ENCODE measurements around the gene UBC. TPM values are rescaled to one million over a fixed set of nuclear protein-coding genes. Genes with fewer than 3 reads are reported as not detected.

Gene UBC
- total RNA-seq (1,000 to 10,000 TPM; 1,113 to 1,141 TPM), polyA plus RNA-seq (1,000 to 10,000 TPM; 1,465 to 1,682 TPM)
- long read RNA-seq, donor 1, transcript UBC-201 (2 exons, 2,688 nt) = minor isoform, 280 of 708 reads
- long read RNA-seq, donor 1, transcript UBC-205 (1 exons, 3,745 nt) = major isoform, 428 of 708 reads
- long read RNA-seq, donor 1, partial matches to known transcripts = 0 of 708 reads
- long read RNA-seq, donor 1, other reads (novel, unspliced or antisense) = 0 of 708 reads
- long read RNA-seq, donor 2, transcript UBC-205 (1 exons, 3,745 nt) = major isoform, 324 of 424 reads
- long read RNA-seq, donor 2, transcript UBC-201 (2 exons, 2,688 nt) = minor isoform, 53 of 424 reads
- long read RNA-seq, donor 2, partial matches to known transcripts = 0 of 424 reads
- long read RNA-seq, donor 2, other reads (novel, unspliced or antisense) = 46 of 424 reads
- long read RNA-seq, donor 3, transcript UBC-201 (2 exons, 2,688 nt) = minor isoform, 112 of 332 reads
- long read RNA-seq, donor 3, transcript UBC-205 (1 exons, 3,745 nt) = major isoform, 220 of 332 reads
- long read RNA-seq, donor 3, partial matches to known transcripts = 0 of 332 reads
- long read RNA-seq, donor 3, other reads (novel, unspliced or antisense) = 0 of 332 reads
- long read RNA-seq, donor 4, transcript UBC-201 (2 exons, 2,688 nt) = minor isoform, 93 of 404 reads
- long read RNA-seq, donor 4, transcript UBC-205 (1 exons, 3,745 nt) = major isoform, 311 of 404 reads
- long read RNA-seq, donor 4, partial matches to known transcripts = 0 of 404 reads
- long read RNA-seq, donor 4, other reads (novel, unspliced or antisense) = 0 of 404 reads
- long read RNA-seq, donor 5, transcript UBC-201 (2 exons, 2,688 nt) = minor isoform, 304 of 730 reads
- long read RNA-seq, donor 5, transcript UBC-205 (1 exons, 3,745 nt) = major isoform, 424 of 730 reads
- long read RNA-seq, donor 5, partial matches to known transcripts = 0 of 730 reads
- long read RNA-seq, donor 5, other reads (novel, unspliced or antisense) = 0 of 730 reads

DNA sequence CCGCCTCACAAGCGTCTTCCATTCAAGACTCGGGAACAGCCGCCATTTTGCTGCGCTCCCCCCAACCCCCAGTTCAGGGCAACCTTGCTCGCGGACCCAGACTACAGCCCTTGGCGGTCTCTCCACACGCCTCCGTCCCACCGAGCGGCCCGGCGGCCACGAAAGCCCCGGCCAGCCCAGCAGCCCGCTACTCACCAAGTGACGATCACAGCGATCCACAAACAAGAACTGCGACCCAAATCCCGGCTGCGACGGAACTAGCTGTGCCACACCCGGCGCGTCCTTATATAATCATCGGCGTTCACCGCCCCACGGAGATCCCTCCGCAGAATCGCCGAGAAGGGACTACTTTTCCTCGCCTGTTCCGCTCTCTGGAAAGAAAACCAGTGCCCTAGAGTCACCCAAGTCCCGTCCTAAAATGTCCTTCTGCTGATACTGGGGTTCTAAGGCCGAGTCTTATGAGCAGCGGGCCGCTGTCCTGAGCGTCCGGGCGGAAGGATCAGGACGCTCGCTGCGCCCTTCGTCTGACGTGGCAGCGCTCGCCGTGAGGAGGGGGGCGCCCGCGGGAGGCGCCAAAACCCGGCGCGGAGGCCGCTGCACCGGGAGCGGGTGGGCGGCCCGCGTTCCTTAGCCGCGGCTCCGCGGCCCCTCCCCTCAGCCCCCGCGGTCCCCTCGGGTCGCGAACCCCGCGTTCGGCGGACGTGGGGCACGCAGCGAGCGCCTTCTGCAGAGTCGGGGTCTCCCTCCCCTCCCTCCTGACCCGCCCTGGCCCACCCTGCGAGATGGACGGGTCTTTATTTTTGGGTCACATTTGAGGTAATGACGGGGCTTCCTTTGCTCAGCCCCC lies at the start of gene UBC:
TSS of gene UBC (minus strand) at position 259 of the 847 bp plus-strand sequence. CDS start 879 bp downstream, outside the sequence.
- Histone ChIP-seq H3K9ac (ENCODE audit: insufficient read depth in 1 of 2, low read length in 2 of 2) (peak within 1 kb of the TSS; percentile 96 to 98), H3K4me1 (ENCODE audit: control insufficient read depth in 5 of 5, insufficient read depth in 5 of 5, low read length in 5 of 5) (peaks cover 12 to 47% (median 29%) of the 10 kb centered on the region in 5 donors), H3K36me3 (ENCODE audit: control insufficient read depth in 4 of 4, insufficient read depth in 4 of 4, low read length in 4 of 4) (peaks cover 12 to 26% (median 17%) of the 10 kb centered on the region in 4 donors), H3K27ac (ENCODE audit: low read depth in 1 of 2, low read length in 1 of 2) (peak within 1 kb of the TSS; percentile 98 to 99), H3K4me3 (peak within 1 kb of the TSS; percentile 82), H3K27me3 (ENCODE audit: control insufficient read depth in 3 of 3, insufficient read depth in 3 of 3, low read length in 2 of 3) (no peaks in the 10 kb centered on the region), H3K9me3 (ENCODE audit: control insufficient read depth in 4 of 4, insufficient read depth in 3 of 4, low read length in 3 of 4) (no peaks in the 10 kb centered on the region)
- TF ChIP-seq, protein P1, sequence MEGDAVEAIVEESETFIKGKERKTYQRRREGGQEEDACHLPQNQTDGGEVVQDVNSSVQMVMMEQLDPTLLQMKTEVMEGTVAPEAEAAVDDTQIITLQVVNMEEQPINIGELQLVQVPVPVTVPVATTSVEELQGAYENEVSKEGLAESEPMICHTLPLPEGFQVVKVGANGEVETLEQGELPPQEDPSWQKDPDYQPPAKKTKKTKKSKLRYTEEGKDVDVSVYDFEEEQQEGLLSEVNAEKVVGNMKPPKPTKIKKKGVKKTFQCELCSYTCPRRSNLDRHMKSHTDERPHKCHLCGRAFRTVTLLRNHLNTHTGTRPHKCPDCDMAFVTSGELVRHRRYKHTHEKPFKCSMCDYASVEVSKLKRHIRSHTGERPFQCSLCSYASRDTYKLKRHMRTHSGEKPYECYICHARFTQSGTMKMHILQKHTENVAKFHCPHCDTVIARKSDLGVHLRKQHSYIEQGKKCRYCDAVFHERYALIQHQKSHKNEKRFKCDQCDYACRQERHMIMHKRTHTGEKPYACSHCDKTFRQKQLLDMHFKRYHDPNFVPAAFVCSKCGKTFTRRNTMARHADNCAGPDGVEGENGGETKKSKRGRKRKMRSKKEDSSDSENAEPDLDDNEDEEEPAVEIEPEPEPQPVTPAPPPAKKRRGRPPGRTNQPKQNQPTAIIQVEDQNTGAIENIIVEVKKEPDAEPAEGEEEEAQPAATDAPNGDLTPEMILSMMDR (IDR thresholded peaks at IDR 0.05; ENCODE audit: control extremely low read depth, extremely low read depth) = no peak
- DNase-seq = peak; percentile 94 to 97 (median 96)
- 0% methylated on average over 81 to 85 of the region's 85 CpGs for WGBS, 2 donors
- ATAC-seq (ENCODE audit: insufficient read depth, low FRiP score) = peak; percentile 75

DNA sequence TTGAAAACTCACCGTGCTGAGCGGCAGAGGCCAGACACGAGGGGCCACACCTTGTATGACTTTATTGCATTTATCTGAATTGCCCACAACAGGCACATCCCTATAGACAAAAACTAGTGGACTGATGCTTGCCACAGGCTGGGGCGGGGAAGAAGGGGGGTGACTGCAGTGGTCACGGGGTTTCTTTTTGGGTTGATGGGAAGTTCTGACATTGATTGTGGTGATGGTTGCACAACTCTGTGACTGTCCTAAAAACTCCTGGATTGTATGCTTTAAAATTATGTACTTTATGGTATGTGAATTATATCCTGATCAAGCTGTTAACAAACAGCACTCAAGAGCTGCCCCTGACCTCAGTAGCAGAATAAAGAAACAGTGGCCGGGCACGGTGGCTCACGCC lies 48.8 kb upstream of the UBC start:
- Histone ChIP-seq H3K27ac (ENCODE audit: low read depth in 1 of 2, low read length in 1 of 2) (no peak overlapping the region), H3K9ac (ENCODE audit: insufficient read depth in 1 of 2, low read length in 2 of 2) (no peak overlapping the region), H3K4me1 (ENCODE audit: control insufficient read depth in 5 of 5, insufficient read depth in 5 of 5, low read length in 5 of 5) (no peaks in the 10 kb centered on the region), H3K9me3 (ENCODE audit: control insufficient read depth in 4 of 4, insufficient read depth in 3 of 4, low read length in 3 of 4) (no peaks in the 10 kb centered on the region), H3K4me3 (no peak overlapping the region), H3K27me3 (ENCODE audit: control insufficient read depth in 3 of 3, insufficient read depth in 3 of 3, low read length in 2 of 3) (no peaks in the 10 kb centered on the region), H3K36me3 (ENCODE audit: control insufficient read depth in 4 of 4, insufficient read depth in 4 of 4, low read length in 4 of 4) (peaks cover 6 to 58% (median 23%) of the 10 kb centered on the region in 4 donors)
- no peak for ATAC-seq (ENCODE audit: insufficient read depth, low FRiP score)
- DNase-seq = no peak
- TF ChIP-seq, protein P1 (IDR thresholded peaks at IDR 0.05; ENCODE audit: control extremely low read depth, extremely low read depth) = no peak
- WGBS, 2 donors = 74 to 94% methylated on average over 8 of the region's 8 CpGs

DNA sequence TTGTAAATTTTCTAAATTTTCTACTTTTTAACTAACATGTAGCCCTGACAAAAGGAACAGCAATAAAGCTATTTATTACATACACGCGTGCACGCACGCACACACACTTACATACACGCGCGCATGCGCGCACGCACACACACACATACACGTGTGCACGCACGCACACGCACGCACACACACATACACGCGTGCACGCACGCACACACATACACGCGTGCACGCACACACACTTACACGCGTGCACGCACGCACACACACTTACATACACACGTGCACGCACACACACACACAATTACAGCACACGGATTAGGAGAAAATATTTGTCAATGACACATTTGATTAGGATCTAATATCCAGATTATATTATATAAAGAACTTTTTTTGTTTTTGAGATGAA lies 46.6 kb upstream of the UBC start:
- no peak overlapping the region for H3K4me3 ChIP-seq
- TF ChIP-seq, protein P1 (IDR thresholded peaks at IDR 0.05; ENCODE audit: control extremely low read depth, extremely low read depth) = no peak
- H3K4me1 ChIP-seq (ENCODE audit: control insufficient read depth in 5 of 5, insufficient read depth in 5 of 5, low read length in 5 of 5) = no peaks in the 10 kb centered on the region
- ATAC-seq (ENCODE audit: insufficient read depth, low FRiP score) (no peak), DNase-seq (no peak)
- 89 to 91% methylated on average over 23 to 29 of the region's 29 CpGs for WGBS, 2 donors
- no peaks in the 10 kb centered on the region for H3K9me3 ChIP-seq (ENCODE audit: control insufficient read depth in 4 of 4, insufficient read depth in 3 of 4, low read length in 3 of 4)
- H3K27ac ChIP-seq (ENCODE audit: low read depth in 1 of 2, low read length in 1 of 2) = no peak overlapping the region
- H3K9ac ChIP-seq (ENCODE audit: insufficient read depth in 1 of 2, low read length in 2 of 2) = no peak overlapping the region
- H3K27me3 ChIP-seq (ENCODE audit: control insufficient read depth in 3 of 3, insufficient read depth in 3 of 3, low read length in 2 of 3) = no peaks in the 10 kb centered on the region
- peaks cover 6 to 56% (median 16%) of the 10 kb centered on the region in 4 donors for H3K36me3 ChIP-seq (ENCODE audit: control insufficient read depth in 4 of 4, insufficient read depth in 4 of 4, low read length in 4 of 4)

All from lung (tissue), 16 donors.